RCC 7860 (cell line): ENCODE results near the gene ITPR1.

Source experiments
- DNase-seq: peaks from one replicate; pipeline ENCODE4 v3.0.0-alpha.2; 2015; ENCODE audit warnings: low spot score
- FAIRE-seq: peaks from 2 replicates; lab custom pipeline; 2012; peaks lifted over from hg19 to GRCh38; lab: Jason Lieb, UNC

Gene ITPR1

GRCh38 chr3:4797201-4797705, 304.1 kb downstream of the ITPR1 start:
- FAIRE-seq (no peak), DNase-seq (no peak)

DNA sequence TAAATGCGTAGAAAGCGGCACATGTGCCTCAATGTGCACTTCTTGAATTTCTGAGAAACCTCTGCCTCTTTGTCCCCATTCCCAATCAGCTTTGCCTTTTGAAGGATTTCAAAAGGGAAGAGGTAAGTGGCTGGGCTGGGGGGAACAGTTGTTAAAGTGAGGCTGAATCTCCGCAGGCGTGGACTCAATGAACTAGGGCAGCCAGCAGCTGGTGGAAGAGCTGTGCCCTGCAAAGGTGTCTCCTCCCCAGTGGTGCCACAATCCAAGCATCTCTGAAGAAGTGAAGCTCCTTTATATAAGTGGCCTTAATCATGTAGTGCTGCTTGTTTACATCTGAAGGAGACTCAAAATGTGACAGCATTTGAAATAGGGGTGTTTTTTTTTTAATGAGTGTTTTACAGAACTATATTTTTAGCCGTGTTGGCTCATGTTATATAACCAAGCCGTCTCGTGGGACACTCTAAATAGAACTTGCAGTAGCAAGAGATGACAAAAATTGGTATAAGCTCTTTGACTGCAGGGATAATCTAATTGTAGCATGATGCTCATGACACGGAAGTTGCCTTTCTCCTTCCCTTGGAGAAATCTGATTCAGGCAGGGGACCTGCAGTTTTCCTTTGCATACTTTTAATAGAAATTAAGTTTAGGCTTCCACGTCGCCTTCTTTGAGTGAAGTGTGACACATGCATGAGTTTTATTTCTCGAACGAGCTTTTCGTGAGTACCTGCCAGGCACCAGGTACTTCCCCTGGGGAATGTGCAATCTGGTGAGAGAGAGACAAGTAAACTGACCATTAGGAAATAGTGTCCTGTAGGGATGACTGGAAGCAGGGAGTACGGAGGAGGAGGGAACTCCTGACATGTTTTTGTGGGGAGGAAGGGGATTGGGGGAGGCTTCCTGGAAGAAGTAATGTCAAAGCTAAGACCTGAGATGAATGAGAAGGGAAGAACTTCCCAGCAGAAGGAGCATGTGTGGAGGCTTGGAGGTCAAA, 306.4 kb downstream of the ITPR1 start:
- FAIRE-seq (no peak), DNase-seq (no peak)

- no peak for FAIRE-seq
- no peak for DNase-seq
These were observed 307.4 kb downstream of the ITPR1 start for GRCh38 chr3:4800595-4800994.

DNA sequence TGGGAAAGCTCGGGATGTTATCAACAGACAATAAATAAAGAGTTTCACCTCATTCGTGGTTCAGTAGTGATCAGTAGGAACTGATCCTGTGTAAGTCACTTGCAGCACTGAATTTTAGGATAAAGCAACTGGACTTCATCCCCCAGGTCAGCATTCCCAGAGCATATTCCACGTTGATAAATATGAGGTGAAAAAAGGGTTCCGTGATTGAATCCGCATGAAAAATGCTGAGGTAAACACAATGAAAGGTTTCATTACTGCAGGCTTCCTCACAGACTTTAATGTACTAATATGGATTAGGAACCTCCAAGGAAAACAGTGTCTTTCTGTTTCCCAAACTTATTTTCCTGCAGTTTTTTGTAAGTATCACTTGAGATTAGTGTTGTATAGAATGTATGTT, 308.7 kb downstream of the ITPR1 start:
- DNase-seq (no peak), FAIRE-seq (no peak)

DNA sequence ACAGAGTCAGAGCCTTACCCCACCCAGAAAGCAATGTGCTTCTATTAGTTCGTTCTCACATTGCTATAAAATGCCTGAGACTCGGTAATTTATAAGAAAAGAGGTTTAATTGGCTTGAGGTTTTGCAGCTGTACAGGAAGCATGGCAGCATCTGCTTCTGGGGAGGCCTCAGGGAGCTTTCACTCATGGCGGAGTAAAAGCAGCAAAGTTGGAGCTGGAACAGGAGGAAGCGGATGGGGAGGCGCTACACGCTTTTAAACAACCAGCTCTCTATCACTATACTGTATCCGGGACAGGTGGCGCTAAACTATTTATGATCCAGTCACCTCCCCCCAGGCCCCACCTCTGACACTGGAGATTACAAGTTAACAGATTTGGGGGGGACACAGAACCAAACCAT, 309.8 kb downstream of the ITPR1 start:
- FAIRE-seq (no peak), DNase-seq (no peak)

DNA sequence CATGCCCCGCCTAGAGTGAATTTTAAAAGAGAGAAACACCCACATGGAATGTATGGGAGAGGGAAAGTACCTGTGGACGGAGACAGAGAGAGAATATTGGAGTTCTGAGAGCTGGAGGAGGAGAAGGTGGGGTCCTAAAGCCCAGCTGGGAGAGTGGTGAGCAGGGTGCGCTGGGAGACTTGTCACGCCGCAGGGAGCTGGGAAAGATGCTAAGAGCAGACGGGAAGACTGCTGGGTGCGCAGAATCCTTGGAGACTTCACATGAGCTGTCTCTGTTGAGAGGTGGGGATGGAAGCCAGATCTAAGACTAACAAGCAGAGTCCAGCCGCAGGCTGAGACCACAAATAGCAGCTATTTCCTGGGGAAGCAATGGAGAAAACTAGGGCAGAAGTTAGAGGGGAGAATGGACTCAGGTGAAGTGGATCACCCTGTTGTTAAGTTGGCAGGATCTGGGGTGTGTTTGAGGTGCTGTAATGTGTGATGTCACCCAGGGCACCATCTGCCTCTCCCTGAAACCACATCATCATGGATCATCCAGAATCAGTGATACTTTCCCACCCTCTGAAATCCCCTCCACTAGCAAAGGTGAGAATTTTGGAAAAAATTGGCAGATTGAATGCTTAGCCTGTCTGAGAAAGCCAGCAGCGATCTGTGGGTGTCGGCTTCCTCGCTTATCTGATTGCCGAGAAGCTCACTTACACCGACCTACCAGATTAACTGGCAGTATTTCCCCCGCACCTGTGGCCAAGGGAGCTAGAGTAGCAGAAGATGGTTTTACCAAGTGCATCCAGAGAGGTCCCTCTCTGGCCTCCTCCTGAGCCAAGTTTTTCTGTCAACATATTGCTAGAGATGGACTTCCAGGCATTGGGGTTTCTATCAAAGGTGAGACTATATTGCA, 311.3 kb downstream of the ITPR1 start:
- no peak for DNase-seq
- FAIRE-seq, result no peak

- DNase-seq (no peak), FAIRE-seq (no peak)
These were observed 312.5 kb downstream of the ITPR1 start for GRCh38 chr3:4805662-4806061.

- DNase-seq (no peak), FAIRE-seq (no peak)
These were observed 313.5 kb downstream of the ITPR1 start for GRCh38 chr3:4806535-4807108.

DNA sequence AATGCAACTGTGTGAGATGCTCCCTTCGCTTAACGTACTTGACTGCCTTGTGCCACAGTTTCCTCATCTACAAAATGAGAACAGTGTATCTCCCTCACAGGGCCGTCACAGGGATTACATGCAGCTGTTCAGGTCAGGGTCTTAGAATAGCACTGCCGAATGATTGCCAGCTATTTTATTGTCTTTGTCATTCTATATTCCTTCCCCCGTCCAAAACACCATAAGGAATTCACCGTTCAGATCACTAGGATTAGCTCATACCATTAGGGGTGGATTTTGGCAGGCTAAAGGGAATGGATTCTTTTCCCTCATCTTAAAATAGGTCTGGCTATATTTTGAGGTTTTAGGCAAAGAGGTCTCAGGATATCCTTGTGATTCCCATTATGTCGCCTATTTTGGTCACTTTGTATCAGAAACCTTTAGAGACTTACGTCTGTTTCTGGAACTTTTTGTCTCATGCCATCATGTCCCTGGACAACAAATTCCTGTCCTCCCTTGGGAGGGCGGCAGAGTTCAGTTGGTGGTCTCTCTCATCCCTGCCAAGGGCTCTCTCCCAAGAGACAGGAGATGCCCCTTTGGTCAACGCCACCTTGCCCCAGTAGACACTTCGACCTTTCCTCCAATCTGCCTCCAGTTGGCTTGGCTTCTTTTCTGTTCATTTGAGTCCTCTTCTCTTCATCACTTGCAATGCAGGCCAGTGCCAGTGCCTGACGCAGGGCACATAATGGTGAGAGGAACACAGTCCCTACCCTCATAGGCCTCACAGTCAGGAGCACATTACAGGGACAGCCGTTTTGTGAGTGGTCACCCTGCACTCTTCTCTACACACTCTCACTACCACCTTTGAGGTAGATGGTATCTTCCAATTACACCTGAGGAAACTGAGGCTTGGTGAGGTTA, 314.5 kb downstream of the ITPR1 start:
- no peak for DNase-seq
- no peak for FAIRE-seq

DNA sequence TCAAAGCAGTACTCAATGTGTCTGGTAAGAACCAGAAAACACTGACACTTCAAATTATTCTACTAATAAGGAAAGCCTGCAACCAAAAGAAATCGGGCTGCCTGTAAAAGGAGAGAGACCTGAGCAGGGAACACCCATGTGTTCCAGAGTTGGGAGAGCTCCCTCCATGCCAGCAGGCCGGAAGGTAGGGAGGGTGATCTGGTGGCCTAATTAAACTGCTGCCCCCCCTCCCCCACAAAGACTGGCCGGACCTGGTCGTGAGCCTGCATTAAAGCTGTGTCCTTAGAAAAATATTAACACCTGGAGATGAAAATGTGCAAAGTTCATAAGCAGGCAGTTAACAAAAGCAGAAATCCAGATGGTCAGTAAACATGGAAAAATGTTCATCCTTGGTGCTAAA, 315.5 kb downstream of the ITPR1 start:
- FAIRE-seq (no peak), DNase-seq (no peak)

DNA sequence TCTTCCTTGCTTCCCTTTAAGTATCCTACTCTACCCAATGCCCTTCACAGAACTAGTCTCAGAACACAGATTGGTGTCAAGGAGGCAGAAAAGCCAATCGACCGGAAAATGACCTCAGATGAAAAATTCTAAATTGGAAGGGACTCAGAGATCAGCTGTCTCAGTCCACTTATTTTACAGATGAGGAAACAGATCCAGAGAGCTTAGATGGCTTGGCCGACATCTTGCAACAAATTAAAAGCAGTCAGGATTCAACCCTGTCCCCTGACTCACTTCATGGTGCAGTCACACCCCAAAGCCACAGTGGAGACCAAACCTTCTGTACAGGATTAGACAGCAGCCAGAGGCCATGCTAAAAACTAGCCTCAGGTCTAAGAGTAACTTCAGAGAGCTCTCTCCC, 316.8 kb downstream of the ITPR1 start:
- FAIRE-seq, result no peak

GRCh38 chr3:4812591-4812990, 319.4 kb downstream of the ITPR1 start:
- DNase-seq (no peak), FAIRE-seq (no peak)

More for the DNA sequence above, 316.8 kb downstream of the ITPR1 start:
- no peak for DNase-seq

DNA sequence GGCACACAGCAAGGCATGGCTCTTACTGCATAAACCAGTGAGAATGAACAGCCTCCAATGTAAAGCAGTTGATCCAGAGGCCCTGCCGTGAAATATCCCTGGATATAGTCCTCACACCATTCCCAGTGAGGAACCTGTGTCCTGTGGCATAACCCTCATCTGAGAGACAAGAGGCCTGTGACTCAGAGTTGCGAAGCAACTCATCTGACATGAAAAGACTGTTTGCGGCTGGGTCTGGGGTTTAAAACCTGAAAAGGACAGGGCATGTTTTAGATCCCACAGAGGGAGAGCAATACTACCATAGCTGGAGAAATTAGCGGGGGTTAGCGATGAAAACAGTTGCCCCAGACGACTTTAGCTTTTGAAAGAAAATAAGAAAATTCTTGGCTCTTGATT, 320.8 kb downstream of the ITPR1 start:
- DNase-seq (no peak), FAIRE-seq (no peak)

GRCh38 chr3:4814305-4814903, 321.3 kb downstream of the ITPR1 start:
- FAIRE-seq, result no peak
- no peak for DNase-seq

DNA sequence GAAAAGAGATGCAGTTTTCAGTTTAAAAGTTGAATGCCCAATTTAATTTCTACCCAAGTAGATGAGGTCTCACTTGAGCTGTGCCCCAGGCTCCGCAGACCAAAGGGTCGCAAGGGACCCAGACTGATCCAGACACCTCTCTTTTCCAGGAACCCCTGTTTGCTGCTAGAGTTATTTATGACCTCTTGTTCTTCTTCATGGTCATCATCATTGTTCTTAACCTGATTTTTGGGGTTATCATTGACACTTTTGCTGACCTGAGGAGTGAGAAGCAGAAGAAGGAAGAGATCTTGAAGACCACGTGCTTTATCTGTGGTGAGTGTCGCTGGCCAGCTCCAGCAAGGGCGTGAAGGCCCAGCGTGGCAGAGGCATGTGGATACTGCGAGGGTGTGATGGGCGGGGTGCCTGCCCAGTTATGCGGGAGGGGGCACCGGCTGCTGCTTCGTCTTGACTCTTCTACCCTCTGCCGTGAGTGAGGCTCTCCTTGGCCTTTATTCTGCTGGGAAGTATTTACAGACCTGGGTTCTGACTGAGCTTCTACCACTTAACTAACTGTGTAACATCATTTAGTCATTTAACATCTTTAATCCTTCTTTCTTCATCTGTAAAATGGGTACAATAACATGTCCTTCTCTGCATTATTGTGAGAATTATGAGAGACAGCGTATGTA, 321.9 kb downstream of the ITPR1 start:
- DNase-seq (no peak), FAIRE-seq (no peak)

GRCh38 chr3:4816306-4816705, 323.2 kb downstream of the ITPR1 start:
- no peak for DNase-seq
- no peak for FAIRE-seq

- no peak for DNase-seq
- FAIRE-seq, result no peak
These were observed 323.6 kb downstream of the ITPR1 start for GRCh38 chr3:4816718-4817117.

- DNase-seq (no peak), FAIRE-seq (no peak)
These were observed 324.0 kb downstream of the ITPR1 start for GRCh38 chr3:4817128-4817527.

DNA sequence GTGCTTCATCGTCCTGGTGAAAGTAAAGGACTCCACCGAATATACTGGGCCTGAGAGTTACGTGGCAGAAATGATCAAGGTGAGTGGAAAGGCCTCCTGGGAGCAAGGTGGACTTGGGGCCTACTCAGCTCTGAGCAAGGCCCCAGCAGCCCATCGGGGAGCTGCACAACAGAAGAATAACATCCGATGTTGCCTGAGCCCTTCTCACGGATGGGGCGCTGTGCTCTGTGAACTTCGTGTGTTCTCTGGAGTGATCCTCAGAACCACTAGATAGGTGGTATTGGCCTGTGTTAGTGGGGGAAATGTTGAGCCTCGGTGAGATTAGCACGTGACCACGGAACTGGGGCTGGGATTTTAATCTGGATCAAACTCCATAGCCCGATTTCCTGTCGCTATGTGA, 325.0 kb downstream of the ITPR1 start:
- no peak for FAIRE-seq
- no peak for DNase-seq
